Measurements from ENCODE around the gene DOK6.
"Not testable (repeated sequence)": the region's sequence is repeated elsewhere in the genome, so short reads cannot be mapped to it uniquely, and the experiment has no call there.

The DOK6 gene

DNA sequence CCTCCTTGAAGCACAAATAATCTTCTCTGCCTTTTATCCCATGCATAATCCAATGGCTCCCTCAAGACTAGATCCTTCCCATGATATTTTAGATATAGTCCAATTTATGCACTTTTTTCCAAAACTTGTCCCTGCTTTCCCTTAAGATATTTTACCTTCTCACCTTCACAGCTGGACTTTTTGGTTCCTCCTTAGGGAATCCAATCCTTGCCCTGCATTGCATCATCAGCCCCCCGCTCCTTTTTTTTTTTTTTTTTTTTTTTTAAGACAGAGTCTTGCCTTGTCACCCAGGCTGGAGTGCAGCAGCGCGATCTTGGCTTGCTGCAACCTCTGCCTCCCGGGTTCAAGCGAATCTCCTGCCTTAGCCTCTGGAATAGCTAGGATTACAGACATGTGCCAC lies 250.6 kb downstream of the DOK6 start:
- DNase-seq (ENCODE audit: low spot score in 2 of 2) (no peak), ATAC-seq (no peak)
- no peaks in the 10 kb centered on the region for H3K4me1 Mint-ChIP-seq
- H3K4me3 Mint-ChIP-seq = no peak overlapping the region
- H3K36me3 Mint-ChIP-seq = no peaks in the 10 kb centered on the region
- no peak overlapping the region for H3K27ac Mint-ChIP-seq
- H3K9me3 Mint-ChIP-seq = no peaks in the 10 kb centered on the region

- ATAC-seq (no peak), DNase-seq (ENCODE audit: low spot score in 2 of 2) (no peak)
- H3K4me1 Mint-ChIP-seq = no peaks in the 10 kb centered on the region
- H3K36me3 Mint-ChIP-seq = no peaks in the 10 kb centered on the region
- H3K4me3 Mint-ChIP-seq = no peak overlapping the region
- H3K9me3 Mint-ChIP-seq = no peaks in the 10 kb centered on the region
- no peak overlapping the region for H3K27ac Mint-ChIP-seq
Observed at GRCh38 chr18:69655816-69656215, 255.1 kb downstream of the DOK6 start.

DNA sequence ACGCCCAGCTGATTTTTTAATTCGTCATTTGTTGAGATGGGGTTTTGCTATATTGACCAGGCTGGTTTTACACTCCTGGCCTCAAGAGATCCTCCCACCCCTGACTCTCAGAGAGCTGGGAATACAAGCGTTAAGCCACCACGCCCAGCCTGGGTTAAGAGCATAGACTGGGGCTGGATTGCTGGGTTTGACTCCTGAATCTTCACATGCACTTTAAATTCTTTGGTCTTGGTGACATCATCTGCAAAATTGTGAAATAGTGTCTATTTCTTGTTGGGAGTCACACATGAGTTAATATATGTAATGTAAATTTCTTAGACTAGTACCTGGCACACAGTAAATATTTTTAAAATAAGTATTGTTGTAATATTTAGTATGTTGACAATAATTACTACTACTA lies 257.4 kb downstream of the DOK6 start:
- H3K9me3 Mint-ChIP-seq = no peaks in the 10 kb centered on the region
- no peak overlapping the region for H3K4me3 Mint-ChIP-seq
- H3K4me1 Mint-ChIP-seq = no peaks in the 10 kb centered on the region
- H3K27ac Mint-ChIP-seq = no peak overlapping the region
- no peak for ATAC-seq
- H3K36me3 Mint-ChIP-seq = no peaks in the 10 kb centered on the region
- DNase-seq (ENCODE audit: low spot score in 2 of 2) = no peak

DNA sequence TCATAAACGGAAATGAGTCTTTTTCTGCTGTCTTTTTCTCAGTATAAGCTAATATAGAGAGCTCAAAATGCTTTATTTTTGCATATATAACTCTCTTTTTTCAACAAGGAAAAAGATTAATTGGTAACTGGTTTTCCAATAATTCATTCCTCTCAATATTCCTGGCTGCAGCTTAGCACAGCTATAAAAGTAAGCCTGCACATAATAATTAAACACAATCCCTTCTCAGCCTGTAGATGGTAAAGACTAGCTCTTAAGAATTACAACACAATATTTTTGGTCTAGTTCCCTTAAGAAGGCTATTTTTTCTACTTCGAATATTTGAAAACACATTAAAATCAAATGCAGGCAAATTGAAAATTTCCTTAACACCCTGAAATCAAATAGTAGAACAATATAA lies 258.0 kb downstream of the DOK6 start:
- ATAC-seq (no peak), DNase-seq (ENCODE audit: low spot score in 2 of 2) (no peak)
- no peaks in the 10 kb centered on the region for H3K36me3 Mint-ChIP-seq
- H3K4me3 Mint-ChIP-seq = no peak overlapping the region
- no peaks in the 10 kb centered on the region for H3K9me3 Mint-ChIP-seq
- no peak overlapping the region for H3K27ac Mint-ChIP-seq
- H3K4me1 Mint-ChIP-seq = no peaks in the 10 kb centered on the region

DNA sequence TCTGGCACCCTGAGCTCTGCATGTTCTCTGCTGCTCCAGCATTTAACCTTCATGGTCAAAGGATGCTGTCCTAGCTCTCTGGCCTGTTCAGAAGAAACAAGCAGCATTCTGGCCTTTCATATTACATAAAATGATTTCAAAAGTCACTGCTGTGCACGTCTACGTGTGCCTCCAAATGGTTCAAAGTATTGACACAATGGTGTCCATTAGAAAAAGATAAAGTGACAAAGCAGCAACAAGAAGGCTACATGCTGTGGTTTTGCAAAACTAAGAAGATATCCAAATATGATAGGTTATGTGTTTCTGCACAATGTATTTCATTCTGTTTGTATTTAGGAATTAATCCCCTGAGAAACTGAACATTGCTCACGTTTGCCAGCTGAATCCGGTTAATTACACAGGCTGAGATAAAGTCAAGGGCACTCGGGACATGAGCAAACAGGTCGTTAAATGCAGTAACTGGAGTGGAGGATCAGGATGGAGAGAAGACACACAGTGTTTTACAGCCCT lies 258.5 kb downstream of the DOK6 start:
- no peak overlapping the region for H3K4me3 Mint-ChIP-seq
- DNase-seq (ENCODE audit: low spot score in 2 of 2) = no peak
- ATAC-seq = no peak
- H3K9me3 Mint-ChIP-seq = no peaks in the 10 kb centered on the region
- H3K36me3 Mint-ChIP-seq = no peaks in the 10 kb centered on the region
- H3K27ac Mint-ChIP-seq = no peak overlapping the region
- H3K4me1 Mint-ChIP-seq = no peaks in the 10 kb centered on the region

DNA sequence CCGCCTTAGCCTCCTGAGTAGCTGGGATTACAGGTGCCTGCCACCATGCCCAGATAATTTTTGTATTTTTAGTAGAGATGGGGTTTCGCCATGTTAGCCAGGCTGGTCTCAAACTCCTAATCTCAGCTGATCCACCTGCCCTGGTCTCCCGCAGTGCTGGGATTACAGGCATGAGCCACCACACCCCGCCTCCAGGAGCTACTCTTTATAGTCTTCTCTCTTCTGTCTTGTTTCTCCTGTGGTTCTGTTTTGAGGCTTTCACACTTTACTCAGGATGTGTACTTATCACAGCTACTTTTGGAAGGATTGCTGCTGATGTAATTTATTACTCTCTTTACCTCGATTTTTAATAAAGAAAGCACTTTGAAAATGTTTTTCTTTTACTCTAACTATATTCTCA lies 261.4 kb downstream of the DOK6 start:
- not testable (repeated sequence) for H3K27ac Mint-ChIP-seq; DNase-seq (ENCODE audit: low spot score in 2 of 2); H3K36me3 Mint-ChIP-seq; H3K4me3 Mint-ChIP-seq; H3K4me1 Mint-ChIP-seq; H3K9me3 Mint-ChIP-seq
- ATAC-seq = peak; percentile 39

DNA sequence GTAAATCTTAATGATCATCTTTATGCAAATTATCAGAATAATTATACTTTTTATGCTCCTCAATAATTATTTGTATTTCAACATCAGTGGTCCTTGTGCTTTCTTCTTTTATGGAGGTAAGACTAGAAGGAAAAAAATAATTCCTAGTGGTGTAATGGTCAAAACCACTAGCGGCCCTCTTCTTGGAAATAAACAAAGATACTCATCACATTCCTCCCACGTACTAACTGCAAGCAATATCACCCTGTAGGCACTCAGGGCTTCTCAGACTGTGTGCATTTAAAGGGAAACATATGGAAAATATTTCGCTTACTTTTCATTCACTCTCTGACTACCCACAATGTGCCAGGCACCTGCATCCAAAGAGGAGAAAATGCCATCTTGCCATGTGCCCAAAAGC lies 263.7 kb downstream of the DOK6 start:
- ATAC-seq (no peak), DNase-seq (ENCODE audit: low spot score in 2 of 2) (no peak)
- no peaks in the 10 kb centered on the region for H3K4me1 Mint-ChIP-seq
- no peak overlapping the region for H3K27ac Mint-ChIP-seq
- H3K9me3 Mint-ChIP-seq = no peaks in the 10 kb centered on the region
- H3K36me3 Mint-ChIP-seq = no peaks in the 10 kb centered on the region
- no peak overlapping the region for H3K4me3 Mint-ChIP-seq

- H3K4me3 Mint-ChIP-seq = no peak overlapping the region
- H3K27ac Mint-ChIP-seq = no peak overlapping the region
- DNase-seq (ENCODE audit: low spot score in 2 of 2) = no peak
- peak; percentile 48 for ATAC-seq
- H3K9me3 Mint-ChIP-seq = peaks cover 2% of the 10 kb centered on the region
- H3K36me3 Mint-ChIP-seq = no peaks in the 10 kb centered on the region
- no peaks in the 10 kb centered on the region for H3K4me1 Mint-ChIP-seq
Observed at GRCh38 chr18:69674292-69674877, 273.7 kb downstream of the DOK6 start.

- DNase-seq (ENCODE audit: low spot score in 2 of 2) = no peak
- no peaks in the 10 kb centered on the region for H3K4me1 Mint-ChIP-seq
- no peaks in the 10 kb centered on the region for H3K36me3 Mint-ChIP-seq
- H3K9me3 Mint-ChIP-seq = peaks cover 2% of the 10 kb centered on the region
- H3K27ac Mint-ChIP-seq = no peak overlapping the region
- ATAC-seq = no peak
- no peak overlapping the region for H3K4me3 Mint-ChIP-seq
Observed at GRCh38 chr18:69674966-69675365, 274.3 kb downstream of the DOK6 start.

GRCh38 chr18:69677595-69677994 lies 276.9 kb downstream of the DOK6 start:
- no peak overlapping the region for H3K4me3 Mint-ChIP-seq
- no peaks in the 10 kb centered on the region for H3K9me3 Mint-ChIP-seq
- H3K27ac Mint-ChIP-seq = no peak overlapping the region
- DNase-seq (ENCODE audit: low spot score in 2 of 2) (no peak), ATAC-seq (no peak)
- H3K36me3 Mint-ChIP-seq = no peaks in the 10 kb centered on the region
- no peaks in the 10 kb centered on the region for H3K4me1 Mint-ChIP-seq

DNA sequence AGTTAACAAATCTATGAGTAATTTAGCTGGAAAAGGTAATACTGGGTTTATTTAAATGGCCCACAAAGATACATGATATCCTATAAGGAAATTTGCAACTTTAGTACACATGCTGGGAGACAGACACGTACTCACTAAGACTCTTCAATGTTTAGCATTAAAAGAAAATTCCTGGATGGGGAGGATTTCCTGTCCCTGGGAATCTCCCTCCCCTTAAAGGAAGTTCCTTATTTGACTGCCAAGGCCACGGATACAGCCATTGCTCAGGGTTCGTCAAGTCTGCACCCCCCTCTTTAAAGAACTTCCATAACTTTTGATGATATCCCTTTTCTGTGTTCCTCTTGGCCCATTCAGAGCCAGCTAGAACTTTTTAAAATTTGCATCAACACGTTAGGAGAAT lies 279.4 kb downstream of the DOK6 start:
- no peak for ATAC-seq
- Mint-ChIP-seq H3K4me3 (no peak overlapping the region), H3K4me1 (no peaks in the 10 kb centered on the region), H3K36me3 (no peaks in the 10 kb centered on the region), H3K9me3 (no peaks in the 10 kb centered on the region), H3K27ac (no peak overlapping the region)
- DNase-seq (ENCODE audit: low spot score in 2 of 2) = no peak

DNA sequence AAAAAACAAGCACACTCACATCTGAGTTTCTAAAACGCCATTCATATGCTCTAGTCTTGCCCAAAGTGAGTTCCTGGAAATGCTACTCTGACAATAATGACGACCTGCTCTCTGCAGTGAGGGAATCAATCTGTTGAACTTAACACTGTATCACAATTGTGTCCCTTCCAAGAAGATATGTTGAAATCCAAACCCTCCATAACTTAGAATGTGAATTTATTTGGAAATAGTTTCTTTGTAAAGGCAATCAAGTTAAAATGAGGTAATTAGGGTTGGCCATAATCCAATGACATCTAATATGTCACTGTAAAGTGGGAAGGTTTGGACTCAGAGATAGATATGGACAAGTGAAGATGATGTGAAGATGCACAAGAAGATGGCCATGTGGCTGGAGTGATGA lies 282.5 kb downstream of the DOK6 start:
- Mint-ChIP-seq H3K27ac (no peak overlapping the region), H3K9me3 (no peaks in the 10 kb centered on the region), H3K4me3 (no peak overlapping the region), H3K4me1 (no peaks in the 10 kb centered on the region), H3K36me3 (no peaks in the 10 kb centered on the region)
- no peak for DNase-seq (ENCODE audit: low spot score in 2 of 2)
- ATAC-seq = no peak

GRCh38 chr18:69684789-69685188 lies 284.1 kb downstream of the DOK6 start:
- DNase-seq (ENCODE audit: low spot score in 2 of 2) (no peak), ATAC-seq (no peak)
- Mint-ChIP-seq H3K9me3 (no peaks in the 10 kb centered on the region), H3K4me3 (no peak overlapping the region), H3K4me1 (no peaks in the 10 kb centered on the region), H3K36me3 (no peaks in the 10 kb centered on the region), H3K27ac (no peak overlapping the region)

DNA sequence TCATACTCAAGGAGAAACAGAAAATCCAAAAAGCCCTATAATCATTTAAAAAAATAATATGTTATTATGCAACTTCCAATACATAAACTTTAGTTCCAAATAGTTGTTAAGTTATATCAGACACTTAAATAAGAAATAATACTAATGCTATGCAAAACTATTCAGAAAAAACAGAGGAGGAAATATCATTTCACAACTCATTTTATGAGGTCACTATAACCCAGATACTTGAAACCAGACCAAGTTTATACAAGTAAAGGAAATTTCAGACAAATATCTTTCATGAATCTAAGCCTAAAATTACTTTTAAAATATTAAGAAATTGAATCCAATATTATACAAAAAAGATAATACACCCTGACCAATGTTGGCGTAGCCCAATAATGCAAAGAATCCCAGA lies 286.2 kb downstream of the DOK6 start:
- Mint-ChIP-seq H3K9me3 (no peaks in the 10 kb centered on the region), H3K36me3 (no peaks in the 10 kb centered on the region)
- DNase-seq (ENCODE audit: low spot score in 2 of 2) = no peak

GRCh38 chr18:69689121-69689759 lies 288.6 kb downstream of the DOK6 start:
- no peaks in the 10 kb centered on the region for H3K36me3 Mint-ChIP-seq
- no peak overlapping the region for H3K4me3 Mint-ChIP-seq
- no peaks in the 10 kb centered on the region for H3K4me1 Mint-ChIP-seq
- no peaks in the 10 kb centered on the region for H3K9me3 Mint-ChIP-seq
- DNase-seq (ENCODE audit: low spot score in 2 of 2) (no peak), ATAC-seq (no peak)
- no peak overlapping the region for H3K27ac Mint-ChIP-seq

More for the DNA sequence above, 286.2 kb downstream of the DOK6 start:
- Mint-ChIP-seq H3K4me1 (no peaks in the 10 kb centered on the region), H3K27ac (no peak overlapping the region), H3K4me3 (no peak overlapping the region)
- no peak for ATAC-seq

- no peaks in the 10 kb centered on the region for H3K36me3 Mint-ChIP-seq
- peak; percentile 31 for ATAC-seq
Observed at GRCh38 chr18:69691008-69691760, 290.5 kb downstream of the DOK6 start.

More at GRCh38 chr18:69691008-69691760, 290.5 kb downstream of the DOK6 start:
- Mint-ChIP-seq H3K4me3 (no peak overlapping the region), H3K9me3 (no peaks in the 10 kb centered on the region), H3K27ac (no peak overlapping the region), H3K4me1 (no peaks in the 10 kb centered on the region)
- no peak for DNase-seq (ENCODE audit: low spot score in 2 of 2)

Data from stimulated activated effector memory CD8-positive, alpha-beta T cell treated with anti-CD3 and anti-CD28 coated beads, Interleukin-12 subunit alpha, Interleukin-12 subunit beta, amount 100 ng/mL, for 72 hours (primary cell).